GM19025 (cell line): ENCODE measurements around the gene PRKCH.

Experiments
- ATAC-seq: cut with Tn5 transposase; IDR thresholded peaks from one replicate; pipeline ENCODE4 v1.9.1; 2021; ENCODE audit warnings: mild to moderate bottlenecking, low read depth, moderate library complexity; ENCODE audit not compliant: unreplicated experiment

The PRKCH gene

GRCh38 chr14:61360796-61361525 is 39.6 kb downstream of the PRKCH start:
- no peak for ATAC-seq

DNA sequence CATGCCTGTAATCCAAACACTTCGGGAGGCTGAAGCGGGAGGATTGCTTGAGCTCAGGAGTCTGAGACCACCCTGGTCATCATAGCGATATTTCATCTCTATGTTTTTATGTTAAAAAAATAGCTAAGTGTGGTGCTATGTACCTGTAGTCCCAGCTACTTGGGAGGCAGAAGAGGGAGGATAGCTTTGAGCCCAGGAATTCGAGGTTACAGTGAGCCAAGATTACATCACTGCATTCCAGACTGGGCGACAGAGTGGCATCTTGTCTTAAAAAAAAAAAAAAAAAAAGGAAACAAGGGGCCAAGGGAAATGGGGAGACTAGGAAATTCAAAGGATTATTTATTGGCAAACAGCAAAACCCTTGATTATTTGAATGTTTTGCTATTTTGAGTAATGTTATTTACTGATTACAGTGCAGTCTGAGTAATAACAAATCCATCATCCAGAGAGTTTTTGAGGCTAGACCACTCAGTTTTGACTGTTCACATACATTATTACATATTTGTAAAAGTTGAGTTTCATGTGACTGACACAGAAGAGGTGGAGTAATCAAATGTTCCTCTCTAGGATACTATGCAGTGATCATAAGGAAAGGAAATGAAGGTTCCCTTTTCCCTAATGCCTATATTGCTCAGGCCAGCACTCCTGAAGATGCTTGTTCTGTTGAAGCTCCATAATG is 40.8 kb downstream of the PRKCH start:
- no peak for ATAC-seq

DNA sequence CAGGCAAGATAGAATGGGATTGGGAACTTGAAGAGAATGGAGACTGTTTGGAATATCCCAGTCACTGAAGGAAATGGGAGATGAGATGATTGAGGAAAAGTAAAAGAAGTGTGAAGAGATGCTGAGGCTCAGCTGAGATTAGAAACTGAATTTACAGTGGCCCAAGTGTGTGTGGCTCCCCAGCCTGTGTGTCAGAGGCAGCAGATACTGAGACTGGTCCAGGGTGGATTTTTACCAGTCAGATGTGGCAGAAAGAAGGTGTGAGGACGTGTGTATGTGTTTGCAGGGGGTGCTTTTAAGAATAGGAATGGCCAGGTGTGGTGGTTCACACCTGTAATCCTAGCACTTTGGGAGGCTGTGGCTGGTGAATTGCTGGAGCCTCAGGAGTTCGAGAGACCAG is 42.9 kb downstream of the PRKCH start:
- ATAC-seq, result no peak

- ATAC-seq, result no peak
Observed at GRCh38 chr14:61365667-61366212, 44.4 kb downstream of the PRKCH start.

- ATAC-seq, result no peak
Observed at GRCh38 chr14:61368114-61368710, 46.8 kb downstream of the PRKCH start.

DNA sequence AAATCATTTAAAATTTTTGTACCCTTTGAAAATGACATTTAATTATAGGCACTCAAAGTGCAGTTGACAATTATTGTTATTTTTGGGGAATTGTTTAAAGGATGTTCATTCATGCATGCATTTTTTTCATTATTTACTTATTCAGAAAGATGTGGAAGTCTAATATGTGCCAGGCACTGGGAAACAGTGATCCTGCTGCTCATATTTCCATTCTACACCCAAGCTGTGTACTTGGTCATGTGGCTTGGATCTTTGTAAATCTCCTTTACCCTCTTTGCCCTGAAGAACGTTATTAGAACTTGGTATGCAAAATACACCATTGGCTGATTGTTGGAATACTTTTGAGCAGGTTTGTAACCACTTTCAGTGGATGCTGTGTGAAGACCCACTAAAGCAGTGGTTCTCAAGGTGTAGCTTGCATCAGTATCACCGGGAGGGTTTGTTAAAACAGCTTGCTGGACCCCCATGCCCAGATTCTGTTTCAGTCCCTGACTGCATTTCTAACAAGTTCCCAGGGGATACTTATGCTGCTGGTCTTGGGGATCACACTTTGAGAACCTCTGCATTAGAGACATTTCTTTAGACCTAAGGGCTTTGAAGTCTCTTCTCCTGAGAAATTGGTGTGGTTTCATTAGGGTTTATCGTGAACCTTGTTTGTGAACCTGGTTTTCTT is 47.5 kb downstream of the PRKCH start:
- no peak for ATAC-seq

GRCh38 chr14:61369454-61369810 is 48.1 kb downstream of the PRKCH start:
- ATAC-seq, result no peak

GRCh38 chr14:61372379-61372778 is 51.0 kb downstream of the PRKCH start:
- no peak for ATAC-seq

DNA sequence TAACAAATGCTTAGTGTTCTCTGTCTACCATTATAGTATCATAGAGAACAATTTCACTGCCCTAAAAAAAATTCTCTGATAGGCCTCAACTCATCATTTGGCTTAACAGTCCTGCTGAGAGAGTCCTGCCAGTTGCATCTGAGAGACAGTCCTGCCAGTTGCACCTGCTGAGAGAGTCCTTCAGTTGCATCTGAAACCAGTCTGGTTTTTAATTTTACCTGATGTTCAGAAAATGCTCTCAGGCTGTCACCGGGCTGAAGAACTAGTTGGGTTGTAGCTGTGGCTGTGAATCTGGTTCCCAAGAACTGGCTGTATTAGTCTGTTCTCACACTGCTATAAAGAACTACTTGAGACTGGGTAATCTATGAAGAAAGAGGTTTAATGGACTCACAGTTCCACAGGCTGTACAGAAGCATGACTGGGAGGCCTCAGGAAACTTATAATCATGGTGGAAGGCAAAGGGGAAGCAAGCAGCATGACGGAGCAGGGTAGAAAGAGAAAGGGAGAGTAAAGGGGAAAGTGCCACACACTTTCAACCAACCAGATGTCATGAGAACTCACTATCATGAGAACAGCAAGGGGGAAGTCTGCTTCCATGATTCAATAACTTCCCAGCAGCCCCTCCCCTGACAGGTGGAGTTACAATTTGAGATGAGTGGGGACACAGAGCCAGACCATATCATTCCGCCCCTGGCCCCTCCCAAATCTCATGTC is 51.6 kb downstream of the PRKCH start:
- no peak for ATAC-seq

DNA sequence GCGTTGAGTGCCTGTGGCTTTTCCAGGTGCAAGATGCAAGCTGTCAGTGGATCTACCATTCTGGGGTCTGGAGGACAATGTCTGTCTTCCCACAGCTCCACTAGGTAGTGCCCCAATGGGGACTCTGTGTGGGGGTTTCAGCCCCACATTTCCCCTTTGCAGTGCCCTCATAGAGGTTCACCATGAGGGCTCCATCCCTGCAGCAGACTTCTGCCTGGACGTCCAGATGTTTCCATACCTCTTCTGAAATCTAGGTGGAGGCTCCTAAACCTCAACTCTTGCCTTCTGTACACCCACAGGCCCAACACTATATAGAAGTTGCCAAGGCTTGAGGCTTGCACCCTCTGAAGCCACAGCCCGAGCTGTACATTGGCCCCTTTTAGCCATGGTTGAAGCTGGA is 52.9 kb downstream of the PRKCH start:
- ATAC-seq, result no peak

GRCh38 chr14:61375218-61375617 is 53.8 kb downstream of the PRKCH start:
- ATAC-seq, result no peak

DNA sequence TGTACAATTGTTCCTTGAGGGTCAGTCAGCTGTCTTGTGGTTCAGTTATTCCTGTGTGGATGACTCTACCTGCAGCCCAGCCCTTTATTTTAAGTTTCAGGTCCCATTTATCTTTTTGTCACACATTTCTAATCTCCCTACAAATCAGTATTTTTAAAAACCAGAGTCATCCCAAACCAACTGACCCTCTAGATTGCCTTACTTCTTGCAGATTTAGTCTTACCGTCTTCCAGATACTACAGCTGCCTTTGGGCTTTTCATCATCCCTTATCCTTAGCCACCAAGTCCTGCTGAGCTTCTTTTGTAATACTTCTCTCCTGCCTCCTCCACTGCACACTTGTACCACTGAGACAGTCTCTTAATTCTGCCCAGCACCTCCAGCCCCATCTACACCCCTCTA is 54.9 kb downstream of the PRKCH start:
- no peak for ATAC-seq

- no peak for ATAC-seq
Observed at GRCh38 chr14:61377749-61378148, 56.4 kb downstream of the PRKCH start.

DNA sequence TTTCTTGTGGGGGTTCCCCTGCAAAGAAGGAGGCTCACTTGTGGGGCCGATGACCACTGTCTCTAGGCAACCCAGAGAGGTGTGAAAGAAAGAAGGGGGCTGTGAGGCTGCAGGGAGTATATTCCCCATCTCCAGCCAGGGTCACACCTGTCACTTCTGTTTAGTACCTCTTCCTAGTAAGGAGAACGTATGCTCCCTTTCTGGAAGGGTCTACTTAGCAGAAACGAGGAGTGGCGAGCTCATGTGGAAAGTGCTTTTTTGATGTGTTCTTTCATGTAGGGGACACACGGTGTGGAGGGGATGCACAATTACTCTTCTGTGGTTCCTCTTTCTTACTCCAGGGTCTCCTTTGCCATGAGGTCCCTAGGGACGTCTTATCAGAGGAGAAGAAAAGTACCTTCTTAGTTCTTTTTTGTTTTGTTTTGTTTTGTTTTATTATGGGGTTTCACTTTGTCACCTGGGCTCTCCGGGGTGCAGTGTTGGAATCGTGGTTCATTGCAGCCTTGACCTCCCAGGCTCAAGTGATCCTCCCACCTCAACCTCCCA is 58.3 kb downstream of the PRKCH start:
- no peak for ATAC-seq

GRCh38 chr14:61380984-61381383 is 59.6 kb downstream of the PRKCH start:
- no peak for ATAC-seq

DNA sequence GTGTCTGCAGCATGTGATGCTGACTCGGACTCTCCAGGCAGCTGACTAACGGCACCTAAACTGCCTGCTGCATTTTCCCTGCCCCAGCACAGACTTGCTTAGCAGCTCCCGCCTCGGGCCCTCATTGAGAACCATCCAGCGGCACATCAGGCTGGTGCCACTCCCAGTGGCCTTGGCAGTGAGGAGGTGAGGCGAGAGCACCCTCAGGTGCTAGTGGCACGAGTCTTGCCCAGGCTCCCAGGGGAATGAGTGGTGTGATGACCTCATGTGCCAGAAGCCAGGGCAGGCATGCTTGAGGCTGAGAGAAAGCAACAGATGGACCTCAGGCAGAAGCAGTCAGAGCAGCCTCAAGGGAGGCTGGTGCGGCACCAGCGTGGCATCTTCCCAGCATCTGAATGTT is 60.2 kb downstream of the PRKCH start:
- no peak for ATAC-seq

- no peak for ATAC-seq
Observed at GRCh38 chr14:61382842-61383241, 61.5 kb downstream of the PRKCH start.

GRCh38 chr14:61385002-61385685 is 63.8 kb downstream of the PRKCH start:
- no peak for ATAC-seq

DNA sequence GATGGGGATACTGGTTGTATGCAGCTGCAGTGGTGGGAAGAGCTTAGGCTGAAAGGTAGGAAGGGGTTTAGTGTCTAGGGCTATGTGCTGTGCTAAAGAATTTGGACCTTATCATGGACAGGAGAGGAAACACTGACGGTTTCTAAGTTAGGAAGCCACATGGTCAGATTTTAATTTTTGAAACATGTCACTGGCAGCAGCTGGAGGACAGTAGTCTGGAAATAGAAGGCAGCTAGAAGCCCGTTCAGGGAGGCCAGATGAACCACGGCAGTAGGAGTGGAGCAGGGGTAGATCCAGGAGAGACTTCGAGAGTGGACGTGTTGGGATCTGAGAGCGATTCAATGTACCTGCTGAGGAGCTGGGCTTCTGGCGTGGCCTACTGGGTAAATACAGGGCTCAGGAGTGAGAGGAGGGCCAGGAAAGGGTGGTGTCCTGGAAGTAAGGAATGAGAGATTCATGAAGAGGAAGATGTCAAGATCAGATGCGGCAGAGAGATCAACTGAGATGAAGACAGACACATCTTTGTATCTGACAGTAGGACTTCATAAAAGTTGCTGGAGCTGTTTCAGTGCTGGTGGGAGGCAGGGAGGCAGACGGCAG is 64.9 kb downstream of the PRKCH start:
- ATAC-seq, result no peak
